Measurements from ENCODE around the gene FARS2.

FARS2 gene

DNA sequence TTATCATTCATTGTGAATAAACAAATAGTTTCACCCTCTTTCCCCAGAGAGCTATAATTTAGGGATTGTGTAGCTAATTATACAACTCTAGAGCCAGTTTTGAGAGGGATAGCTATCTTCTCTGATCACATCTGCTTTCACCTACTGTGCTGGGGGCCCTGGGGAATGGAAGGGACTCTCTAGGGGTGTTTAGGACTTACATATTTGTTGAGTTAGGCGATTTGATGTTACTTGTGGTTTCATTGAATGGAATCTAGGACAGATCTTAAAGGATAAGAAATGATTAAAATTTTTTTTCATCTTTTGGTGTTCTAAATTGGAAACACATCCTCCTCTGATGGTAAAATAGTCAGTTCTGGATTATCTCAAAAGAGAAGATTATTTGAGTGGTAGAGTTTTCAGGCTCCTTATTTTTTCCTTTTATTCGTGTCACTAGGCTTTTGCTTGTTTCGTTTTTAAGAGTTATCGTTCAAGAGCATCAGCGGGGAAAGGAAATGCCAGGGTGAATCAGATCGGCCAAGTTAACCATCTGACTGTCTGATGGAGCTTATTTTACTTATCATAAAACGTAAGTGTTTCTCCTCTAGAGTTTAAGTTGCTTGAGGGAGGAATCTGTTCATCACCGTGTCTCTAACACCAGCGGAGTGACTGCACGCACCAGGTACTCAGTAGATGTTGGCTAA lies 236.7 kb downstream of the FARS2 start:
- TF ChIP-seq GATA2 (IDR thresholded peaks at IDR 0.05; ENCODE audit: low read depth, low read length) (no peak), GATA3 (IDR thresholded peaks at IDR 0.05; ENCODE audit: low read depth, low read length) (no peak)

DNA sequence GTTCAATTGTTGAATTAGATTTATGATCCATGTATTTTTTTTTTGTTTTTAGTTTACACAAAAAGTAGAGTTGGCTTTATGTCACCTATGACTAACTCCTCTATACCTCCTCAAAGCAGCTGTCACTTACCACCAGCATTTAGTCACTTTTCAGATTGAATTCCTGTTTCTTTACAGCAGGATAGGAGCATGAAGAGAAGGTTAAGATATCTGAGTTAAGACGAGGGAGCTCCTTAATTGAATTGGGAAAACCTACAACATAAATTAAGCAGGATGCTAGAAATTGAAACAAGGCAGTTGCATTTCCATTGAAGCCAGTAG lies 237.2 kb downstream of the FARS2 start:
- TF ChIP-seq GATA3 (IDR thresholded peaks at IDR 0.05; ENCODE audit: low read depth, low read length) (no peak), GATA2 (IDR thresholded peaks at IDR 0.05; ENCODE audit: low read depth, low read length) (no peak)

DNA sequence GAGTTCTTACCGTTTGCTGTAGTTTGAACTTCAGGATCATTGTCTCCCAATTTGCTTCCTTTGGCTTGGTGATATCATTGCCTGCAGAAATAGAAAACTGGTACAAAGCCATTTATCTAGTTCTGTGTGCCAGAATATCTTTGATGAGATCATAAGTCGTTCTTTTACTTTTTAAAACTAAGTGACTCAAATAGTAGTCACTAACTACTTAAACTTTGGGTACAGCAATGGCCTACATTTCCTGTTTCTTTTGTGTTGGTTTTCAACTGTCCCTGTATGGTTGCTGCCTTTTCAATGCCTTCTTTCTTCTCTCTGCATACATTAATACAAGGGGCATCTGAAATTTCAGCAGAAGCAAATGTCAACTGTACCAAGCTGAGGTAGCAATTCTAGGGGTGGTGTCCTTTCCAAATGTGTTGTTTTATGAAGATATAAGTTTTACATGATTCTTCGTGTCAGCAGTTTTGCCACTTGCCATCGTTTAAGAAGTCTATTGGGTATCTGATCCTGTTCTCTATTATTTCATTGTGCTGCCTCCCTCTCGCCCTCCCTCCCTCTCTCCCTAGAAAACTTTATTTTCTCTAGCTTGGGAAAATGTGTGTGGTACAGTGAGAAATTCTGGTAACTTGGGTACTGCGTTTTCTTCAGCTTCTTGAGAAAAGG lies 238.5 kb downstream of the FARS2 start:
- no peak for TF ChIP-seq GATA3 (IDR thresholded peaks at IDR 0.05; ENCODE audit: low read depth, low read length)

DNA sequence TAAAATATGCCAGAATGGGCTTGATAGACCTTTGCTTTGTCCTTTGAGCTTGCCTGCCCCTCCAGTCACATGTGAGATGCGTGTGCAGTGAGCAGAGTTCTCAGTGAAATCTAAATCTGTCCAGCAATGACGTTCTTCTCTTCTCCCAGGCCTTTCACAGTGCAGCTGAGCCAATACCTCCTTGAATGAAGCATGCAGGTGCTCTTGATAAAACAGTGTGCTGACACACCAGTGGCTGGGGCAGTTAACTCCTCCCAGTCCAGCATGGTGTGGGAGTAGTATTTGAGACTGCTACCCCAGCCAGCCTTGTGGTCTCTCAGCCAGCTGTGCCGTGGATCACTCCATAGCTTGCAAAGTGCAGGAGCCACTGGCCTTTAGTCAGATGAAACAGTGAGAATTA lies 240.5 kb downstream of the FARS2 start:
- no peak for TF ChIP-seq GATA2 (IDR thresholded peaks at IDR 0.05; ENCODE audit: low read depth, low read length)
- TF ChIP-seq GATA3 (IDR thresholded peaks at IDR 0.05; ENCODE audit: low read depth, low read length), result no peak

DNA sequence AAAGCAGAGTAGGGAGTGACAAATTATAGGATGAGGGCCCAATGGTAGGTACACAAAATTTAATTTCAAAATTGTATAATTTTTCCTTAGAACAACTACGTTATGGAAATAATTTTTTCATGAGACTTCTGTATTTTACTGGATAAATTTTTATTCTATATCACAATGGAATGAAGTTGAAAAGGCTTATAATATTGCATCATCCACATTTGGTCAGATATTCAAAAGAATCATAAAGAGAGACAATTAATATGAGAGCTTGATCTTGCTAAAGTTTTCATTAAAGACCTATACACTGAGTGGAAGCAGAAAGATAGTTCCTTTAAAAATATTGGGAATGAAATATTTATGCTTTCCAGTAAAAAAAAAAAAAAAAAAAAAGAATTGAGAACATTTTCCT lies 242.8 kb downstream of the FARS2 start:
- TF ChIP-seq GATA2 (IDR thresholded peaks at IDR 0.05; ENCODE audit: low read depth, low read length), result no peak
- no peak for TF ChIP-seq GATA3 (IDR thresholded peaks at IDR 0.05; ENCODE audit: low read depth, low read length)

DNA sequence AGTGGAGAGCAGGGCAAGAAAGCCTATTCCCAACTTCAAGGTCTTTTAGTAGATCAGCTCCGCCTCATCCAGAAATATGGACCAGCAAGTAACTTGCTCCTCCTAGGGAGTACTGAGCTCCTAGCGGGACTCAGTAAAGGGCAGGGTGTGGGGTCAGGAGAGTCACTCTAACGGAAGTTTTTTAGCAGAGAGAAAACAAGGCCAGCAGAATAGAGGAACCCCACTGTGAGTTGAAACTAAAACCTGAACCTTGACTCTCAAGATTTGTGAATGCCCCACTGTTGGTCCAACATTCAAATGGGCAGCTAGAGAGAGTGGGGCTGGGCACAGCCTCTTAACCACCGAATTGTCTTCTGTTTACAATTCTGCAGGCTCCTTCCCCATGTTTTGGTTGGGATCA lies 244.8 kb downstream of the FARS2 start:
- TF ChIP-seq GATA3 (IDR thresholded peaks at IDR 0.05; ENCODE audit: low read depth, low read length), result no peak
- TF ChIP-seq GATA2 (IDR thresholded peaks at IDR 0.05; ENCODE audit: low read depth, low read length), result no peak

DNA sequence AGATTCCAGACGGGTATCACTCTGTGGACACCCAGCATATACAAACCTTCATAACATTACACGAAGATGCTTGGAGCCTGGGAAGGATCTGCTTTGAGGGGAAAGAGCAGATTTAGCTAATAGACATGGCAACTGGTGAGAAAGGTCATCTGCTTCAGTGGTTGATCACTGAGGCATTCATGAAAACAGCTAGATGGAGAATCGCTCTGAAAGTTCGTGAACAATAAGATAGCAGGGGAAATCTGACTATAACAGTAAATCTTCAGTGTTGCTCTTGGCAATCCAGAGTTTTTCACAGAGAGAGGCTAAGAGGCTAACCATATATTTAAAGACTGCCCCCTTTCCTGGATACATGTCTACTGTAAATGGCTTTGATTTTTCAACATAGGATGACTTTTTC lies 245.3 kb downstream of the FARS2 start:
- TF ChIP-seq GATA2 (IDR thresholded peaks at IDR 0.05; ENCODE audit: low read depth, low read length) (no peak), GATA3 (IDR thresholded peaks at IDR 0.05; ENCODE audit: low read depth, low read length) (no peak)

DNA sequence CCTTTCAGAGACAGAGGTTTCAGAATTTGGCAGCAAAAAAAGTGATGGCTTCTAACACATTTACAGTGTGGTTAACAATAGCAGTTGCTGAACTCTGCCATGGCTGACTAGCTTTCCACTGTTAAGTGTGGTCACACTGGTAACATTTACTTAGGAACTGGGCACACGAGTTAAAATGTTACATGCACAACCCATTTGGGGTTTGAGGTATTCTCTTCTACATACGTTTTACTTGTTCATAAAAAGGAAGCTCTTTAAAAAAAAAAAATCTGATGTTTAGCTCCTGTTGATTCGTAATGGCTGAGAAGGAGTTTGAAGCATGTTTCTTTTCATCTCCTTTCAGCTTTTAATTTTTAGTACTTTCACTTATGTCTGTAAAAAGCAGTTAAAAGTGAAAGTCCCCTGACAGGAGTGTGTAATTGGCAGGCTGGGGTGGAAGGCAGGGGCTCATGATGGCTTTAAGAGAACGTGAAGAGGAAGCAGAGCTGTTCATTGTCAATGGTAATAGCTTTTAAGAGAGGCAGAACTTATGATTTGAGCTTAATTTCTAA lies 245.9 kb downstream of the FARS2 start:
- no peak for TF ChIP-seq GATA3 (IDR thresholded peaks at IDR 0.05; ENCODE audit: low read depth, low read length)

DNA sequence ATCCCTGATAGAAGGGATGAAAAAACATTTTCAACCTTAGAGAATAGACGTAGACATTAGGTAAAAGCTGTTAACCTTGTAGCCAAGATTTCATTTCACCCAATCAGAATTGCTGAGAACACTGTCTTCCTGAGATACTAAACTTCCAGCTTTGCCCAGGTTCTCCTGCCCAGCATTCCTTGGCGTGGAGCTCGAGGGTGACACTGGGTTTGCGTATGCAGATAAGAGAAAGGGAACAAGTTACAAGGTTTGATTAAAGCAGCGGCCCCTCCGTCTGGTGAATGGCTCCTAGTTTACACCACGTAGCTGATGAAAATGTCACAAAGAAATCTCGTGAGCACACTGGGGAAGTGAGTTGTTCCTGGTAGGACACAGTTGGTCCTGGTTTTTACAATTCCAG lies 247.8 kb downstream of the FARS2 start:
- no peak for TF ChIP-seq GATA3 (IDR thresholded peaks at IDR 0.05; ENCODE audit: low read depth, low read length)
- TF ChIP-seq GATA2 (IDR thresholded peaks at IDR 0.05; ENCODE audit: low read depth, low read length), result no peak

DNA sequence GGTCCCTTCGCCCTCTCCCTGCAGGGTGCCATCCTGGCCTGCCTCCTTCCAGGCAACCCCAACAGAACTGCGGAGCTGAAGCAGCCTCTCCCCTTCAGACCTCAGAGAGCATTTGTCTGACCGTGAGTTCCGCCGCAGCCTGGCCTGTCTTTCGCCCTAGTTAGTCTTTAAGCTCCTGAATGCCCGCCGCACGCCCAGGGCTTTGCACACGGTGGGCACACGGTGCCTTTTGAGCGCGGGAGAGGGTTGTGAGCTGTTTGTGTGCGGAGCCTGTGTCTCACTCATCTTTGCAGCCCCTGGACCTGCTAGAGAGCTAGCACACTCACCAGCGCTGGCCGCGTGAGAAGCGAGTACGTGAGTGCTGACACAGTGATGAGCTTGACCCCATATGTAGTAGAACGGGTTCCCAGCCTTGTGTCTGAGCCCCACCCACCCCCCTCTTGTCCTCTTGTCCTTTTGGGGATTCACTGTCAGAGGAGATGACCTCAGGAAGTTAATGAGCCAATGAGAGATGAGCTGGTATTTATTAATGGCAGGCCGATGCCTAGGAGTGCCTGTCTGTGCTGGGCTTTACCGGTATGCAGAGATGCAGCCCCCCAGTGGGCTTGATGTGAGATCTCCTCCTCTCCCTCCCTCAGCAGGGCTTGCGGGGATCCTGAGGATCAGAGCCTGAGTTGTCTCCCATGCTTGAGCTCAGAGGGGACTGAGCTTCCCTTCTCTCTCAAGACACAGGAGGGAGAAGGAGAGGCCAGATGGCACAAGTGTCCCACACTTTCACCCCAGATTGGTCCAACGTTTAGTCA lies 249.2 kb downstream of the FARS2 start:
- TF ChIP-seq GATA3 (IDR thresholded peaks at IDR 0.05; ENCODE audit: low read depth, low read length) (no peak), GATA2 (IDR thresholded peaks at IDR 0.05; ENCODE audit: low read depth, low read length) (no peak)

DNA sequence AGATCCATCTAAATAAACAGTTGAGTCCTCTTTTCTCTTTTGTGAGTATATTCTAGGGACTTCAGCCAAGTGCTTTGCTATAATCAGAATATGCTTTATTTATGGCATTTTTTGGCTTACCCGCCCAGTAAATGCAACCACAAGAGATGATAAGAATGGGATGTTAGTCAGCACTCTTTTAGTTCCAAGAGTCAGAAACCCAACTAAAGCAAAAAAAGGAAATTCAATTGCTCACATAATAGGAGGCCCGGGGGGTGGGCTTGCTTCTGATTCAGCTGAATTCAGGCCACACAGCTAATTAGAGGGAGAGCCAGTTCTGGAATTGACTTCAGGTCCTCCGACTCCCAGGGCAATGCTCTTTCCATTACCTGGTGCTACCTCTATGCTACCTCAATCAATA lies 250.6 kb downstream of the FARS2 start:
- no peak for TF ChIP-seq GATA3 (IDR thresholded peaks at IDR 0.05; ENCODE audit: low read depth, low read length)
- no peak for TF ChIP-seq GATA2 (IDR thresholded peaks at IDR 0.05; ENCODE audit: low read depth, low read length)

DNA sequence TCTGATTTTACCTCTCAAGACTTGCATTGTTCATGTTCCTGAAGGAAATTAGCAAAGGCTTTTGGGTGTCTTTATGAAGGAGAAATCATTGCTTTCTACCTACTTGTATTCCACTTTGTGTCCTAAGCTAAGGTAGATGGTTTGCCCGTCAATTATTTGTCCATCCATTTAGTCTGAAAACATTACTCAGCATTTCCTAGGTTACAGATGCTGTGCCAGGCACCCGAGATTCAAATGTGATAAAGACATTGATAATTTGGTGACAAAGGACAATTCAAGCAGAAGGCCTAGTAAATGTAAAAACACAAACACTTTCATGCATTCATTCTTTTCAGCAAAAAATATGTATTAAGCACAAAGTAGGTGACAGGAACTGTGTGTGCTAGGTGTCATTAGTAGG lies 251.1 kb downstream of the FARS2 start:
- TF ChIP-seq GATA2 (IDR thresholded peaks at IDR 0.05; ENCODE audit: low read depth, low read length) (no peak), GATA3 (IDR thresholded peaks at IDR 0.05; ENCODE audit: low read depth, low read length) (no peak)

DNA sequence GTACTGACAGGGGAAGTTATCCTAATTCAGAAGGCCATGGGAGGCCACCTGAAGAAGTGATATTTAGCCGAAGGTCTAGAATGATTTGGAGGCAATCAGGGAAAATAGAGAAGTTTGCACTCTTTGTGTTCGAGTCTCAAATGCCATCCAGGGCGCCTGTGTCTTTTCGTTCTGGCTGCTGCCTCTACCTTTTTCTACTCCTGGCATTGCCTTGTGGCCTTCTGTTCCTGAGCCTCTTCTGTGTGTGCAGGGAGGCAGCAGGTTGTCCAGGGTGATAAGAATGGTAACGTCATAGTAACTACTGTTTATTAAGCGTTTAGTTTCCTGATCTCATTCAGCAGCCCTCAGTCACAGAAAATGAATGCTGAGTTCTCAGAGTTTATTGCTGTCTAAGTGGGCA lies 252.1 kb downstream of the FARS2 start:
- TF ChIP-seq GATA2 (IDR thresholded peaks at IDR 0.05; ENCODE audit: low read depth, low read length) (no peak), GATA3 (IDR thresholded peaks at IDR 0.05; ENCODE audit: low read depth, low read length) (no peak)

DNA sequence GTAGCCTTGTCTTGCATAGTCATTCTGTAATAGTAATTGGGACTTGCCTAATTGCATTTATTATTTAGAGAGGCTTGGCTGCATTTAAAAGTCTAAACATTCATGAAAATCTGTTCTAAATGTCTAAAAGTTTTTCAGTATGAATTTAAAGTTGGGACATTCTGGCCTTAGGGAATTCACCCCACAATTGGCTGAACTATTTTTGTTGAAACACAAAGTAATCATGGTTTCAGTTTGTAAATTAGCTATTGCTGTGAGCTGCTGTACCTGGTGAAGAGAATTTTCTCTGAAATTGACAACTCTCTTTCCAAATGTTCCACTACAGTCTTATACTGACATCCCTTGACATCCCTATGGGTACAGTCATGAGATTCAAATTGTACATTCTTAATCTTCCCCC lies 253.0 kb downstream of the FARS2 start:
- TF ChIP-seq GATA2 (IDR thresholded peaks at IDR 0.05; ENCODE audit: low read depth, low read length), result no peak
- TF ChIP-seq GATA3 (IDR thresholded peaks at IDR 0.05; ENCODE audit: low read depth, low read length), result no peak

DNA sequence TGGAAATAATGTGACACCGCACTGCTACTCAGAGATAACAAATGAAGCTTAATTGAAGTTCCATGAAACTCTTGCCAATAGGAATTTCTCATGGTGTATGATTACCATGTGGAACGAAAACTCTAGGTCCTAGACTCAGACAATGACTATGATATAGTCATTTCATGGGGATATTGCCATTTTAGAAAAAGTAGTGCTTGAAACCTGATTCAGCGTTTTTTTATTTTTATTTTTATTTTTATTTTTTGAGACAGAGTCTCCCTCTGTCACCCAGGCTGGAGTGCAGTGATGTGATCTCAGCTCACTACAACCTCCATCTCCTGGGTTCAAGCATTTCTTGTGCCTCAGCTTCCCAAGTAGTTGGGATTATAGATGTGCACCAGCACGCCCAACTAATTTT lies 253.9 kb downstream of the FARS2 start:
- TF ChIP-seq GATA3 (IDR thresholded peaks at IDR 0.05; ENCODE audit: low read depth, low read length) (no peak), GATA2 (IDR thresholded peaks at IDR 0.05; ENCODE audit: low read depth, low read length) (no peak)
